Activated CD8-positive, alpha-beta memory T cell treated with anti-CD3 and anti-CD28 coated beads, Interleukin-2, amount 50 U/mL, for 24 hours (primary cell): Measurements from ENCODE around the gene SLC37A3.
"Not testable (repeated sequence)": the region's sequence is repeated elsewhere in the genome, so short reads cannot be mapped to it uniquely, and the experiment has no call there.

Source experiments
- DNase-seq: peaks from one replicate; pipeline ENCODE4 v3.0.0-alpha.2; 2020; ENCODE audit errors: extremely low read depth

Gene SLC37A3

GRCh38 chr7:140347218-140347617, 51.1 kb downstream of the SLC37A3 start:
- no peak for DNase-seq

GRCh38 chr7:140345426-140345825, 52.9 kb downstream of the SLC37A3 start:
- no peak for DNase-seq

DNA sequence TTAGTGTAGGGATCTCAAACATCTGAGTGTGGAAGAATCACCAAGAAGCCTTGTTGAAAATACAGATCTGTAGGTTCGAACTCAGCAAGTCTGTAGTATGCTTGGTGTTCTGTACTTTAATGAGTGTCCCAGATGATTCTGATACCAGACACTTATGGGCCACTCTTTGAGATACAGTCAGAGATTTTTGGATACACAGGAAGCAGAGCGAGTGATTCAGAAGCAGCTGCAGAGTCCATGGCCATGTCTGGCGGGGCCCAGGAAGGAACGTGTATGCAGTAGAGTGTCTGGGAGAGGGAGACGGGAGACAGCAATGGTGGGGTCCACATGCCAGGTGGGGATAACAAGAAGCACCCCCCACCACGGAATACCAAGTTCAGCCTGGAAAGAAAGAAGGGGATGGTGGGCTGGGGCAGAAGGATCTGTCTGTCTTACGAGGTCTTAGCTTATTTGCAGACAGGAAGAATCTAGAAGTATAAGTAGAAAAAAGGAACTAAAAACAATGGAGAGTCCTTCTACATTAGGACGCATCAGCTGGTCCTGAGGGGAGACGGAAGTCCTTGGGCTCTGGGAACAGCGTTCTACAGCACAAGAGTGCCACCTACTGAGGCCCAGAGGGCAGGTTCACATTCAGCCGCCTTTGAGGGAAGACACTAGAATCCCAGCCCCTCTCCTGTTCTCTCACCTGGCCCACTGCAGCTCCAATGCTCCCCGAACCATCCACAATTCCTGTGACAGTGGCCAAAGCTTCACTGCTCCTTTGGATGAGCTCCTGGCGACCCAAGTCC, 55.4 kb downstream of the SLC37A3 start:
- DNase-seq = no peak

DNA sequence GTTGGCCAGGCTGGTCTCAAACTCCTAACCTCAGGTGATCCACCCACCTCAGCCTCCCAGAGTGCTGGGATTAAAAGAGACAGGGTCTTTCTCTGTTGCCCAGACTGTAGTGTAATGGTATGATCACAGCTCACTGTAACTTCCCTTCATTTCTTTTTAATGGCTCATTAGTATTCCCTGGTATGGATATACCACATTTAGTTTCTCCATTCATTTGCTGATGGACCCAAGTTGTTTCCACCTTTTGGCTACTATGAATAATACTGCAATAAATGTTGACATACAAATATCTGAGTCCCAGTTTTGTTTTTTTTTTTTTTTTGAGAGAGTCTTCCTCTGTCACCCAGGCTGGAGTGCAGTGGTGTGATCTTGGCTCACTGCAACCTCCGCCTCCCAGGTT, 59.4 kb downstream of the SLC37A3 start:
- DNase-seq = not testable (repeated sequence)

- no peak for DNase-seq
These were observed 63.8 kb downstream of the SLC37A3 start for GRCh38 chr7:140334341-140335057.

- no peak for DNase-seq
These were observed 64.6 kb downstream of the SLC37A3 start for GRCh38 chr7:140333686-140334085.

- no peak for DNase-seq
These were observed 65.1 kb downstream of the SLC37A3 start for GRCh38 chr7:140333223-140333622.

- no peak for DNase-seq
These were observed 67.7 kb downstream of the SLC37A3 start for GRCh38 chr7:140330595-140330994.

- no peak for DNase-seq
These were observed 68.2 kb downstream of the SLC37A3 start for GRCh38 chr7:140330128-140330527.

- no peak for DNase-seq
These were observed 71.1 kb downstream of the SLC37A3 start for GRCh38 chr7:140327261-140327661.

- no peak for DNase-seq
These were observed 72.0 kb downstream of the SLC37A3 start for GRCh38 chr7:140326116-140326928.

- DNase-seq = no peak
These were observed 72.7 kb downstream of the SLC37A3 start for GRCh38 chr7:140325600-140325999.

DNA sequence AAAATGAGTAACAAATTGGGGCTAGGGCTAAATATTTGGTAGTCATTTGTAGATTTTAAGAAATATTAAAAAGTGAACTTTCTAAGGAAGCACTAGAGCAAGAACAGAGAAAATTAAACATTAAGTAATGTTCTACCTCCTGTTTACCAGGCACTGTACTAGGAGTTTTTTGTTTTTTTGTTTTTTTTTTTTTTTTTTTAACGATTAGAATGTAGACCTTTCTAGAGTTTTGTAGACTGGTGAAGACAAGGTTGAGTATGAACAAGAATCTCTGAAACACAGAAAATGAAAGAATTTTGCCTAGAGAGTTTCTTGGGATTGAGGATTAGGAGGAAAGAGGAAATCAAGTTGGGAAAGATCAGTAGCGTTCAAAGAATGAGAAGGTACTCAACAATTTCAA, 73.6 kb downstream of the SLC37A3 start:
- no peak for DNase-seq

- DNase-seq = no peak
These were observed 75.6 kb downstream of the SLC37A3 start for GRCh38 chr7:140322759-140323158.

DNA sequence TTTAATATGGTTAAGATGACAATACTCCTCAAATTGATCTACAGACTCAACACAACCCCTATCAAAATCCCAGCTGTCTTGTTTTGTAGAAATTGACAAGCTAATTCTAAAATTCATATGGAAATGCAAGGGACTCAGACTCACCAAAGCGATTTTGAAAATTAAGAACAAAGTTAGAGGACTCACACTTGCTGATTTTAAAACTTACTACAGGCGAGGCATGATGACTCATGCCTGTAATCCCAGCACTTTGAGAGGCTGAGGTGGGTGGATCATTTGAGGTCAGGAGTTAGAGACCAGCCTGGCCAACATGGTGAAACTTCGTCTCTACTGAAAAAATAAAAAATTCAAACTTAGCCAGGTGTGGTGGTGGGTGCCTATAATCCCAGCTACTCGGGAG, 78.3 kb downstream of the SLC37A3 start:
- not testable (repeated sequence) for DNase-seq

- no peak for DNase-seq
These were observed 80.3 kb downstream of the SLC37A3 start for GRCh38 chr7:140317999-140318398.

GRCh38 chr7:140317597-140317996, 80.7 kb downstream of the SLC37A3 start:
- DNase-seq = no peak

- DNase-seq = no peak
These were observed 82.1 kb downstream of the SLC37A3 start for GRCh38 chr7:140316165-140316661.

- no peak for DNase-seq
These were observed 82.7 kb downstream of the SLC37A3 start for GRCh38 chr7:140315498-140316164.

- no peak for DNase-seq
These were observed 83.5 kb downstream of the SLC37A3 start for GRCh38 chr7:140314573-140315480.
